OCI-LY7 (cell line): ENCODE data around the gene NRN1L.

Experiments
- EZH2phosphoT487 ChIP-seq: fragments of 200-600 bp; sonication (generic); IDR thresholded peaks from 2 replicates; pipeline ENCODE4 v1.6.1; 2018; ENCODE audit warnings: low read depth, borderline replicate concordance, mild to moderate bottlenecking, mixed run types, antibody characterized with exemption, low read length, moderate library complexity, mixed read lengths
- TF ChIP-seq, protein P1 (sequence below): fragments of 200-600 bp; sonication (generic); conservative IDR thresholded peaks from 2 replicates; pipeline ENCODE4 v1.5.1; 2014; ENCODE audit warnings: mild to moderate bottlenecking, antibody characterized with exemption, low read length, moderate library complexity, mixed read lengths

- TF ChIP-seq, protein P1, sequence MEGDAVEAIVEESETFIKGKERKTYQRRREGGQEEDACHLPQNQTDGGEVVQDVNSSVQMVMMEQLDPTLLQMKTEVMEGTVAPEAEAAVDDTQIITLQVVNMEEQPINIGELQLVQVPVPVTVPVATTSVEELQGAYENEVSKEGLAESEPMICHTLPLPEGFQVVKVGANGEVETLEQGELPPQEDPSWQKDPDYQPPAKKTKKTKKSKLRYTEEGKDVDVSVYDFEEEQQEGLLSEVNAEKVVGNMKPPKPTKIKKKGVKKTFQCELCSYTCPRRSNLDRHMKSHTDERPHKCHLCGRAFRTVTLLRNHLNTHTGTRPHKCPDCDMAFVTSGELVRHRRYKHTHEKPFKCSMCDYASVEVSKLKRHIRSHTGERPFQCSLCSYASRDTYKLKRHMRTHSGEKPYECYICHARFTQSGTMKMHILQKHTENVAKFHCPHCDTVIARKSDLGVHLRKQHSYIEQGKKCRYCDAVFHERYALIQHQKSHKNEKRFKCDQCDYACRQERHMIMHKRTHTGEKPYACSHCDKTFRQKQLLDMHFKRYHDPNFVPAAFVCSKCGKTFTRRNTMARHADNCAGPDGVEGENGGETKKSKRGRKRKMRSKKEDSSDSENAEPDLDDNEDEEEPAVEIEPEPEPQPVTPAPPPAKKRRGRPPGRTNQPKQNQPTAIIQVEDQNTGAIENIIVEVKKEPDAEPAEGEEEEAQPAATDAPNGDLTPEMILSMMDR, result no peak
- TF ChIP-seq EZH2phosphoT487, result no peak
Measured at GRCh38 chr16:67926181-67926750, 41.6 kb downstream of the NRN1L start.
